ENCODE results near the gene B4GALT5.

GRCh38 chr20:49593466-49594142, 120.1 kb downstream of the B4GALT5 start:
- TF ChIP-seq RORB (CRISPR knock-in tag; IDR thresholded peaks at IDR 0.05) (no peak), CTCF (IDR thresholded peaks at IDR 0.05) (no peak), CREB1 (CRISPR knock-in tag; IDR thresholded peaks at IDR 0.05) (no peak)
- TF ChIP-seq, protein P1, sequence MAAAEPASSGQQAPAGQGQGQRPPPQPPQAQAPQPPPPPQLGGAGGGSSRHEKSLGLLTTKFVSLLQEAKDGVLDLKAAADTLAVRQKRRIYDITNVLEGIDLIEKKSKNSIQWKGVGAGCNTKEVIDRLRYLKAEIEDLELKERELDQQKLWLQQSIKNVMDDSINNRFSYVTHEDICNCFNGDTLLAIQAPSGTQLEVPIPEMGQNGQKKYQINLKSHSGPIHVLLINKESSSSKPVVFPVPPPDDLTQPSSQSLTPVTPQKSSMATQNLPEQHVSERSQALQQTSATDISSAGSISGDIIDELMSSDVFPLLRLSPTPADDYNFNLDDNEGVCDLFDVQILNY (CRISPR knock-in tag; IDR thresholded peaks at IDR 0.05), result no peak
- TF ChIP-seq, protein P2, sequence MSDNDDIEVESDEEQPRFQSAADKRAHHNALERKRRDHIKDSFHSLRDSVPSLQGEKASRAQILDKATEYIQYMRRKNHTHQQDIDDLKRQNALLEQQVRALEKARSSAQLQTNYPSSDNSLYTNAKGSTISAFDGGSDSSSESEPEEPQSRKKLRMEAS (CRISPR knock-in tag; IDR thresholded peaks at IDR 0.05), result no peak
